ENCODE measurements around the gene BNC2.

Gene BNC2

DNA sequence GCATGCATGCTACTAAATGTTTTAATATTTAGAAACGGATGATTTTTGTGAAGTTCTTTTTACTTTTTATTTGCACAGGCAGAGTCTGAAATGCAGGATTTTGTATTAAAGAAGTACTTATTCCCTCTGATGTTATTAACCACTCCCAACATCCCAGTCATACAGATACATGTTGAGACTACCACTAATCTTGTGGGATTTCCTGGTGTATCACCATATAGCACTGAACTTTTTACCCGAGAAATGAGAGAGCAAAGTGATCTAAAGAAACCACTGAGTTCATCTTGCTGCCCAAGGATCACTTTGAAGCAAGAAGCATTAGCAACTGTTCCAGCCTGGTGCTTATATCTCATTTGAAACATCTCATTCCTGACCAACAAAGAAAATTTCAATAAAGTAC lies 443.8 kb downstream of the BNC2 start:
- H3K4me1 Mint-ChIP-seq, result peaks cover 76% of the 10 kb centered on the region
- H3K4me3 Mint-ChIP-seq, result no peak overlapping the region
- no peaks in the 10 kb centered on the region for H3K9me3 Mint-ChIP-seq
- no peaks in the 10 kb centered on the region for H3K36me3 Mint-ChIP-seq (ENCODE audit: low read depth)
- TF ChIP-seq CTCF (IDR thresholded peaks at IDR 0.05), result no peak
- H3K27ac Mint-ChIP-seq, result peak overlapping the region; percentile 57
- H3K27me3 Mint-ChIP-seq (ENCODE audit: low read depth, poor library complexity), result no peaks in the 10 kb centered on the region
- DNase-seq, result no peak

DNA sequence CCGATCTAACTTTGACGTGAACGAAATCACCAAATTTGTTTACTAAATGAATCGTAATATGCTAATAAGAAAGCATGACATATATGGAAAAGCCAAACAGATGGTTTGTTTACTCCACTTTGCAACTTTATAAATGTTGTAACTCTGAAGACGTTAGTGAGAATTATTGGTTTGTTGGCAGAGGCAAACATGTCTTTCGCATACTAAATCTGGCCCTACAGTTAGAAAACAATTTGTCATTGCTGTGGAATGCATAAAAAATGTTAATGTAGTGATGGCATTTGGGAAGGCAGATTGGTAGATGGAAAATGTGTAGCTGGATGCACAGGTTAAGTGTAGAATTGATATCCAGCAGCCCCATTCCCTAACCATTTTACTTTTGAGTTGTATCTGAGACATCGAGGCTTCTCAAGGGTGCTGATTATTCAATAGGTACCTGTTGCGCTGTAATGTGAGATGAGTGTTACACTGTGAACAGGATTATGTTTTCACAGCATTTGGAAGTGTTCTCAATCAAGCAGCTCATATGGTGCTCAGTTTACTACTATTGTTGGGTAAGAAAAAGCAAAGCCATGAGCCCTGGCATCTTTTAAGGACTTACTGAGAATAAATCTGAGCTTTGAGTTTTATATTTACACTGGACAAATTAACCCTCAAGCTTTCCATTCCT lies 444.8 kb downstream of the BNC2 start:
- no peak for TF ChIP-seq CTCF (IDR thresholded peaks at IDR 0.05)
- DNase-seq, result no peak
- Mint-ChIP-seq H3K27me3 (ENCODE audit: low read depth, poor library complexity) (no peaks in the 10 kb centered on the region), H3K27ac (no peak overlapping the region), H3K4me3 (no peak overlapping the region), H3K9me3 (no peaks in the 10 kb centered on the region), H3K36me3 (ENCODE audit: low read depth) (no peaks in the 10 kb centered on the region), H3K4me1 (peaks cover 76% of the 10 kb centered on the region)

GRCh38 chr9:16422114-16422513 lies 448.4 kb downstream of the BNC2 start:
- Mint-ChIP-seq H3K36me3 (ENCODE audit: low read depth) (no peaks in the 10 kb centered on the region), H3K4me3 (no peak overlapping the region), H3K9me3 (no peaks in the 10 kb centered on the region), H3K27ac (no peak overlapping the region), H3K27me3 (ENCODE audit: low read depth, poor library complexity) (no peaks in the 10 kb centered on the region), H3K4me1 (peaks cover 78% of the 10 kb centered on the region)
- no peak for TF ChIP-seq CTCF (IDR thresholded peaks at IDR 0.05)
- DNase-seq, result no peak

GRCh38 chr9:16421532-16421931 lies 448.9 kb downstream of the BNC2 start:
- Mint-ChIP-seq H3K4me3 (peak overlapping the region; percentile 8), H3K36me3 (ENCODE audit: low read depth) (no peaks in the 10 kb centered on the region), H3K27me3 (ENCODE audit: low read depth, poor library complexity) (no peaks in the 10 kb centered on the region), H3K27ac (no peak overlapping the region), H3K4me1 (peaks cover 80% of the 10 kb centered on the region), H3K9me3 (no peaks in the 10 kb centered on the region)
- no peak for DNase-seq
- no peak for TF ChIP-seq CTCF (IDR thresholded peaks at IDR 0.05)

GRCh38 chr9:16419124-16419523 lies 451.3 kb downstream of the BNC2 start:
- no peak for DNase-seq
- no peak overlapping the region for H3K4me3 Mint-ChIP-seq
- H3K27ac Mint-ChIP-seq, result no peak overlapping the region
- no peaks in the 10 kb centered on the region for H3K9me3 Mint-ChIP-seq
- H3K36me3 Mint-ChIP-seq (ENCODE audit: low read depth), result no peaks in the 10 kb centered on the region
- TF ChIP-seq CTCF (IDR thresholded peaks at IDR 0.05), result no peak
- H3K27me3 Mint-ChIP-seq (ENCODE audit: low read depth, poor library complexity), result no peaks in the 10 kb centered on the region
- peaks cover 86% of the 10 kb centered on the region for H3K4me1 Mint-ChIP-seq

GRCh38 chr9:16418721-16419120 lies 451.7 kb downstream of the BNC2 start:
- H3K27me3 Mint-ChIP-seq (ENCODE audit: low read depth, poor library complexity), result no peaks in the 10 kb centered on the region
- DNase-seq, result no peak
- H3K9me3 Mint-ChIP-seq, result no peaks in the 10 kb centered on the region
- H3K4me3 Mint-ChIP-seq, result no peak overlapping the region
- no peaks in the 10 kb centered on the region for H3K36me3 Mint-ChIP-seq (ENCODE audit: low read depth)
- peaks cover 90% of the 10 kb centered on the region for H3K4me1 Mint-ChIP-seq
- no peak overlapping the region for H3K27ac Mint-ChIP-seq
- no peak for TF ChIP-seq CTCF (IDR thresholded peaks at IDR 0.05)
